ENCODE data around the gene ARHGEF2. TPM values are rescaled to one million over a fixed set of nuclear protein-coding genes. Genes with fewer than 3 reads are reported as not detected.

The ARHGEF2 gene
- total and polyA plus RNA-seq, 9 of the 15 experiments (the other 6 are each of a cell fraction or from before 2014, with no cell fraction given): 7.1 to 162 (median 62.2) TPM

DNA sequence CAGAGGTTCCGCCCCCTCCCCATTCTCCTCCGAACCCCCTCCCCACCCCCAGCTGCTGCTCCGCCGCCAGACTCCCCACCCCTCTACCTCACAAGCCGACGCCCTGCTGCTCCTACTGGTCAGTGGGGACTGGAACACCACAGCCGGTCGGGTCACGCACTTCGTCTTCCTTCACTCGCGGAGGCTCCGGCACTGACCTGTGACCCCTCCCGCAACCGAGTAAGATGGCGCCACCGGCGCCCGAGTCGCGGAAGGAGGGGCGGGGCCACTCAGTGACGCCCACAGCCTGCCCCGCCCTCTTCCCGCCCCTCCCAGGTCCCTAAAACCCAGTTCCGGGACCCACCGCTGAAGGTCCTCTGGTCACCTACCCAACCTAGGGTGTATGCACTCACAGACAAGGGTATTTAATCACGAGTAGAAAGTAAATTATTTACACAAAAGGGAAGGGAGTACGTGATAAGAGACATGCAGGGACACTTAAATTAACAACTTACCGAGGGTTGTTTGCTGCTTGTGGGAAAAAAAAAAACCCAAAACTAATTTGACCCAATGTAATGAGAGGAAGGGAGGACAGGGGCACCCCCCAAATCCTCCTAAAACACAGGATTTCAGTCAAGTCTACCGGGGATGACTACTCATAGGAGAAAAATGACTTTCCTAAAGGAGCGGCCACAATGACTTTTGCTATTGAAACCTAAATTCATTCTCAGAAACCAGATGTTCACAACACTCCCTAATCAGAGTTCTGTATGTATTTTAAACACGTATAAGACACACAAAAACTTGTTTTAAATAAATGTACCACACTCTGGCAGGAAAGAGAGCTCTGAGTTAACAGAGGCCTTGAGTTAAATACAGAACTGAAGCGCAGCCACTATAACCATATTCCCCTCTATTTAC lies 66.9 kb downstream of the ARHGEF2 start, which contains the start of gene RIT1 (continued):
- TF ChIP-seq, protein P1, sequence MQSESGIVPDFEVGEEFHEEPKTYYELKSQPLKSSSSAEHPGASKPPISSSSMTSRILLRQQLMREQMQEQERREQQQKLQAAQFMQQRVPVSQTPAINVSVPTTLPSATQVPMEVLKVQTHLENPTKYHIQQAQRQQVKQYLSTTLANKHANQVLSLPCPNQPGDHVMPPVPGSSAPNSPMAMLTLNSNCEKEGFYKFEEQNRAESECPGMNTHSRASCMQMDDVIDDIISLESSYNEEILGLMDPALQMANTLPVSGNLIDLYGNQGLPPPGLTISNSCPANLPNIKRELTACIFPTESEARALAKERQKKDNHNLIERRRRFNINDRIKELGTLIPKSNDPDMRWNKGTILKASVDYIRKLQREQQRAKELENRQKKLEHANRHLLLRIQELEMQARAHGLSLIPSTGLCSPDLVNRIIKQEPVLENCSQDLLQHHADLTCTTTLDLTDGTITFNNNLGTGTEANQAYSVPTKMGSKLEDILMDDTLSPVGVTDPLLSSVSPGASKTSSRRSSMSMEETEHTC (IDR thresholded peaks at IDR 0.05): peak; percentile 15; the same call in 1 of the 2 replicates
- TF ChIP-seq KLF6 (CRISPR knock-in tag; IDR thresholded peaks at IDR 0.05; ENCODE audit: borderline replicate concordance) (peak; percentile 25; the same call in 1 of the 2 replicates), POLR2H (tag; IDR thresholded peaks at IDR 0.05; ENCODE audit: low read depth) (peak; percentile 83), FIP1L1 (IDR thresholded peaks at IDR 0.05; ENCODE audit: low read depth, low read length, poor library complexity, severe bottlenecking) (peak; percentile 30), KLF1 (tag; IDR thresholded peaks at IDR 0.05) (no peak), ATF7 (IDR thresholded peaks at IDR 0.05) (peak; percentile 38; the same call in 1 of the 2 replicates), ZBTB7A (IDR thresholded peaks at IDR 0.05; ENCODE audit: borderline replicate concordance, control insufficient read depth, low read depth, low read length) (peak; percentile 73; the same call in 1 of the 2 replicates), HDAC2 (IDR thresholded peaks at IDR 0.05) (no peak), HNRNPLL (IDR thresholded peaks at IDR 0.05; ENCODE audit: low read depth, low read length, poor library complexity, severe bottlenecking) (peak; percentile 72), ZBTB1 (CRISPR knock-in tag; IDR thresholded peaks at IDR 0.05; ENCODE audit: borderline replicate concordance, low read depth) (peak; percentile 40; the same call in 1 of the 2 replicates), OTX1 (CRISPR knock-in tag; IDR thresholded peaks at IDR 0.05) (no peak), NRF1 (conservative IDR thresholded peaks at IDR 0.05 in 1 of 2, IDR thresholded peaks at IDR 0.05 in 1 of 2) (peak; percentile 57; a peak in 3 of 4 replicates), CREBBP (IDR thresholded peaks at IDR 0.05; ENCODE audit: low read depth, low read length) (no peak), GABPB1 (CRISPR knock-in tag; IDR thresholded peaks at IDR 0.05) (peak; percentile 48; the same call in 1 of the 2 replicates), CREB1 (IDR thresholded peaks at IDR 0.05) (peak; percentile 55; the same call in 1 of the 2 replicates), CREB1 (CRISPR knock-in tag; IDR thresholded peaks at IDR 0.05) (peak; percentile 69; the same call in 1 of the 2 replicates), ZNF436 (CRISPR knock-in tag; IDR thresholded peaks at IDR 0.05) (peak; percentile 50; the same call in 1 of the 2 replicates), SMAD1 (IDR thresholded peaks at IDR 0.05; ENCODE audit: low read depth, low read length, partially characterized antibody) (peak; percentile 27)
- TF ChIP-seq, protein P2, sequence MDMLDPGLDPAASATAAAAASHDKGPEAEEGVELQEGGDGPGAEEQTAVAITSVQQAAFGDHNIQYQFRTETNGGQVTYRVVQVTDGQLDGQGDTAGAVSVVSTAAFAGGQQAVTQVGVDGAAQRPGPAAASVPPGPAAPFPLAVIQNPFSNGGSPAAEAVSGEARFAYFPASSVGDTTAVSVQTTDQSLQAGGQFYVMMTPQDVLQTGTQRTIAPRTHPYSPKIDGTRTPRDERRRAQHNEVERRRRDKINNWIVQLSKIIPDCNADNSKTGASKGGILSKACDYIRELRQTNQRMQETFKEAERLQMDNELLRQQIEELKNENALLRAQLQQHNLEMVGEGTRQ (CRISPR knock-in tag; IDR thresholded peaks at IDR 0.05): no peak
- TF ChIP-seq, protein P3, sequence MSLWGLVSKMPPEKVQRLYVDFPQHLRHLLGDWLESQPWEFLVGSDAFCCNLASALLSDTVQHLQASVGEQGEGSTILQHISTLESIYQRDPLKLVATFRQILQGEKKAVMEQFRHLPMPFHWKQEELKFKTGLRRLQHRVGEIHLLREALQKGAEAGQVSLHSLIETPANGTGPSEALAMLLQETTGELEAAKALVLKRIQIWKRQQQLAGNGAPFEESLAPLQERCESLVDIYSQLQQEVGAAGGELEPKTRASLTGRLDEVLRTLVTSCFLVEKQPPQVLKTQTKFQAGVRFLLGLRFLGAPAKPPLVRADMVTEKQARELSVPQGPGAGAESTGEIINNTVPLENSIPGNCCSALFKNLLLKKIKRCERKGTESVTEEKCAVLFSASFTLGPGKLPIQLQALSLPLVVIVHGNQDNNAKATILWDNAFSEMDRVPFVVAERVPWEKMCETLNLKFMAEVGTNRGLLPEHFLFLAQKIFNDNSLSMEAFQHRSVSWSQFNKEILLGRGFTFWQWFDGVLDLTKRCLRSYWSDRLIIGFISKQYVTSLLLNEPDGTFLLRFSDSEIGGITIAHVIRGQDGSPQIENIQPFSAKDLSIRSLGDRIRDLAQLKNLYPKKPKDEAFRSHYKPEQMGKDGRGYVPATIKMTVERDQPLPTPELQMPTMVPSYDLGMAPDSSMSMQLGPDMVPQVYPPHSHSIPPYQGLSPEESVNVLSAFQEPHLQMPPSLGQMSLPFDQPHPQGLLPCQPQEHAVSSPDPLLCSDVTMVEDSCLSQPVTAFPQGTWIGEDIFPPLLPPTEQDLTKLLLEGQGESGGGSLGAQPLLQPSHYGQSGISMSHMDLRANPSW (CRISPR knock-in tag; IDR thresholded peaks at IDR 0.05): no peak

Data from K562 (cell line).